NCI-H187 (cell line): ENCODE results near the gene PCBP1.
"Not testable (repeated sequence)": the region's sequence is repeated elsewhere in the genome, so short reads cannot be mapped to it uniquely, and the experiment has no call there.

Experiments
- DNase-seq, 2 experiments: peaks; one replicate each; lab custom pipeline; 2025; lab: John Stamatoyannopoulos, UW

Gene PCBP1

GRCh38 chr2:70086838-70087701 is at the start of gene PCBP1:
TSS of gene PCBP1 (plus strand) at chr2:70087477. CDS start at chr2:70087744, 267 bp downstream.
- DNase-seq: peak; percentile 90 to 95

GRCh38 chr2:70039366-70039765 is 47.9 kb upstream of the PCBP1 start:
- DNase-seq: no peak

GRCh38 chr2:70041663-70042062 is 45.6 kb upstream of the PCBP1 start:
- DNase-seq: no peak

GRCh38 chr2:70042246-70042645 is 45.0 kb upstream of the PCBP1 start:
- DNase-seq: no peak

- no peak for DNase-seq
These were observed 43.9 kb upstream of the PCBP1 start for GRCh38 chr2:70043252-70043875.

- no peak for DNase-seq
These were observed 42.8 kb upstream of the PCBP1 start for GRCh38 chr2:70044290-70045040.

GRCh38 chr2:70045405-70045804 is 41.9 kb upstream of the PCBP1 start:
- no peak for DNase-seq

- no peak for DNase-seq
These were observed 41.3 kb upstream of the PCBP1 start for GRCh38 chr2:70045932-70046331.

- no peak for DNase-seq
These were observed 40.7 kb upstream of the PCBP1 start for GRCh38 chr2:70046534-70046933.

- DNase-seq: no peak
These were observed 39.8 kb upstream of the PCBP1 start for GRCh38 chr2:70047451-70047850.

- DNase-seq: no peak
These were observed 38.0 kb upstream of the PCBP1 start for GRCh38 chr2:70049255-70049654.

GRCh38 chr2:70050631-70051425 is 36.4 kb upstream of the PCBP1 start:
- DNase-seq: no peak

GRCh38 chr2:70055259-70055658 is 32.0 kb upstream of the PCBP1 start:
- not testable (repeated sequence) for DNase-seq

GRCh38 chr2:70061317-70061716 is 26.0 kb upstream of the PCBP1 start:
- no peak for DNase-seq

GRCh38 chr2:70062270-70062669 is 25.0 kb upstream of the PCBP1 start:
- DNase-seq: no peak

GRCh38 chr2:70068119-70068518 is 19.2 kb upstream of the PCBP1 start:
- no peak for DNase-seq

- DNase-seq: no peak
These were observed 18.2 kb upstream of the PCBP1 start for GRCh38 chr2:70069049-70069448.

- peak; percentile 15 to 39 for DNase-seq
These were observed 16.6 kb upstream of the PCBP1 start for GRCh38 chr2:70070542-70071268.

GRCh38 chr2:70073493-70073892 is 13.8 kb upstream of the PCBP1 start:
- DNase-seq: no peak

GRCh38 chr2:70078384-70078783 is 8.9 kb upstream of the PCBP1 start:
- DNase-seq: no peak

GRCh38 chr2:70080610-70081200 is 6.6 kb upstream of the PCBP1 start:
- no peak for DNase-seq
